Neural progenitor cell (in vitro differentiated cells): ENCODE measurements around the gene PDGFD. TPM values are rescaled to one million over a fixed set of nuclear protein-coding genes. Genes with fewer than 3 reads are reported as not detected.

Experiments used
- DNase-seq: peaks from one replicate; pipeline ENCODE4 v3.0.0-alpha.2; 2016; ENCODE audit warnings: low spot score
- H2AFZ ChIP-seq: fragments of 200-600 bp; sonication (generic); replicated peaks from 2 replicates; pipeline ENCODE4 v1.6.1; 2016; ENCODE audit warnings: antibody characterized with exemption
- H3F3A ChIP-seq: fragments of 200-600 bp; sonication (generic); 2 replicates; pipeline ENCODE4 v1.6.1; 2016; ENCODE audit warnings: antibody characterized with exemption, low read depth
- H3K27ac ChIP-seq: fragments of 200-600 bp; sonication (generic); 2 replicates; pipeline ENCODE4 v1.5.1; 2016; ENCODE audit warnings: mild to moderate bottlenecking
- H3K27me3 ChIP-seq: fragments of 200-600 bp; sonication (generic); 2 replicates; pipeline ENCODE4 v1.6.1; 2016; ENCODE audit warnings: mild to moderate bottlenecking, moderate library complexity
- H3K36me3 ChIP-seq: fragments of 200-600 bp; sonication (generic); 2 replicates; pipeline ENCODE4 v1.5.1; 2016
- H3K4me1 ChIP-seq: fragments of 200-600 bp; sonication (generic); 2 replicates; pipeline ENCODE4 v1.6.1; 2016; ENCODE audit warnings: mixed run types
- H3K4me2 ChIP-seq: fragments of 200-600 bp; sonication (generic); 2 replicates; pipeline ENCODE4 v1.6.1; 2016
- H3K4me3 ChIP-seq: fragments of 200-600 bp; sonication (generic); 2 replicates; pipeline ENCODE4 v1.5.1; 2016
- H3K79me2 ChIP-seq: fragments of 200-600 bp; sonication (generic); 2 replicates; pipeline ENCODE4 v1.6.1; 2016; ENCODE audit warnings: low read depth
- H3K9ac ChIP-seq: fragments of 200-600 bp; sonication (generic); 2 replicates; pipeline ENCODE4 v1.6.1; 2016
- H3K9me3 ChIP-seq: fragments of 200-600 bp; sonication (generic); 2 replicates; pipeline ENCODE4 v1.5.1; 2016; ENCODE audit warnings: low read depth
- H4K20me1 ChIP-seq: fragments of 200-600 bp; sonication (generic); 2 replicates; pipeline ENCODE4 v1.6.1; 2016; ENCODE audit warnings: low read depth
- H3K27ac Mint-ChIP-seq: 3 replicates; pipeline ENCODE4 v1.8.0; 2021; ENCODE audit warnings: mixed read lengths
- H3K27me3 Mint-ChIP-seq: 2 replicates; pipeline ENCODE4 v1.8.0; 2022; ENCODE audit warnings: low read depth, mild to moderate bottlenecking, inconsistent platforms, moderate library complexity, mixed read lengths; ENCODE audit not compliant: insufficient read depth
- H3K36me3 Mint-ChIP-seq: 3 replicates; pipeline ENCODE4 v1.8.0; 2021; ENCODE audit warnings: mixed read lengths
- H3K4me1 Mint-ChIP-seq: 3 replicates; pipeline ENCODE4 v1.8.0; 2021; ENCODE audit warnings: mixed read lengths
- H3K4me3 Mint-ChIP-seq: 3 replicates; pipeline ENCODE4 v1.8.0; 2021; ENCODE audit warnings: mild to moderate bottlenecking, moderate library complexity, mixed read lengths
- H3K9me3 Mint-ChIP-seq: 3 replicates; pipeline ENCODE4 v1.8.0; 2020; ENCODE audit warnings: mixed read lengths
- CTCF ChIP-seq: fragments of 200-600 bp; sonication (generic); IDR thresholded peaks from 2 replicates; pipeline ENCODE4 v1.5.1; 2017; ENCODE audit warnings: antibody characterized with exemption, mild to moderate bottlenecking
- EZH2 ChIP-seq: fragments of 200-600 bp; sonication (generic); IDR thresholded peaks from 2 replicates; pipeline ENCODE4 v1.6.1; 2017; ENCODE audit warnings: antibody characterized with exemption, mild to moderate bottlenecking, moderate library complexity
- EZH2phosphoT487 ChIP-seq: fragments of 200-600 bp; sonication (generic); IDR thresholded peaks from 2 replicates; pipeline ENCODE4 v1.6.1; 2017; ENCODE audit warnings: antibody characterized with exemption
- total RNA-seq: library from RNA; depleted of rRNA; stranded (reverse); fragments of >200 nt; gene quantifications from 2 replicates; pipeline ENCODE4 v1.2.3, GENCODE V29; 2015; ENCODE audit warnings: low replicate concordance

Gene PDGFD
- total RNA-seq, 1 donor from 2014 or later = 3.7 TPM

- no peaks in the 10 kb centered on the region for H3K36me3 ChIP-seq
- TF ChIP-seq EZH2phosphoT487 (no peak), CTCF (no peak)
- no peaks in the 10 kb centered on the region for H3K9me3 ChIP-seq
- no peak overlapping the region for H3K27ac ChIP-seq
- H3K9ac ChIP-seq = no peak overlapping the region
- H3K4me1 ChIP-seq = peaks cover 9% of the 10 kb centered on the region
- no peak overlapping the region for H3K4me2 ChIP-seq
- H3K79me2 ChIP-seq = no peaks in the 10 kb centered on the region
- Mint-ChIP-seq H3K27ac (no peak overlapping the region), H3K27me3 (peaks cover 2% of the 10 kb centered on the region), H3K9me3 (peaks cover 8% of the 10 kb centered on the region), H3K4me3 (no peak overlapping the region), H3K4me1 (peaks cover 26% of the 10 kb centered on the region), H3K36me3 (no peaks in the 10 kb centered on the region)
- no peaks in the 10 kb centered on the region for H4K20me1 ChIP-seq
- no peak overlapping the region for H3K4me3 ChIP-seq
- no peak overlapping the region for H2AFZ ChIP-seq
- DNase-seq = no peak
- no peaks in the 10 kb centered on the region for H3F3A ChIP-seq
- no peaks in the 10 kb centered on the region for H3K27me3 ChIP-seq
Measured at GRCh38 chr11:103961010-103961409, 202.9 kb downstream of the PDGFD start.

GRCh38 chr11:103960108-103960507, 203.8 kb downstream of the PDGFD start:
- no peak for DNase-seq
- H3K36me3 ChIP-seq = no peaks in the 10 kb centered on the region
- no peaks in the 10 kb centered on the region for H3K9me3 ChIP-seq
- peaks cover 9% of the 10 kb centered on the region for H3K4me1 ChIP-seq
- no peak overlapping the region for H3K4me2 ChIP-seq
- no peaks in the 10 kb centered on the region for H4K20me1 ChIP-seq
- H3K9ac ChIP-seq = no peak overlapping the region
- H3K79me2 ChIP-seq = no peaks in the 10 kb centered on the region
- Mint-ChIP-seq H3K4me1 (peaks cover 26% of the 10 kb centered on the region), H3K27me3 (peaks cover 2% of the 10 kb centered on the region), H3K27ac (no peak overlapping the region), H3K4me3 (no peak overlapping the region), H3K36me3 (no peaks in the 10 kb centered on the region), H3K9me3 (peaks cover 11% of the 10 kb centered on the region)
- H3K27ac ChIP-seq = no peak overlapping the region
- TF ChIP-seq CTCF = no peak
- TF ChIP-seq EZH2 = no peak
- H3K27me3 ChIP-seq = no peaks in the 10 kb centered on the region
- H3F3A ChIP-seq = no peaks in the 10 kb centered on the region
- no peak overlapping the region for H3K4me3 ChIP-seq
- H2AFZ ChIP-seq = no peak overlapping the region

DNA sequence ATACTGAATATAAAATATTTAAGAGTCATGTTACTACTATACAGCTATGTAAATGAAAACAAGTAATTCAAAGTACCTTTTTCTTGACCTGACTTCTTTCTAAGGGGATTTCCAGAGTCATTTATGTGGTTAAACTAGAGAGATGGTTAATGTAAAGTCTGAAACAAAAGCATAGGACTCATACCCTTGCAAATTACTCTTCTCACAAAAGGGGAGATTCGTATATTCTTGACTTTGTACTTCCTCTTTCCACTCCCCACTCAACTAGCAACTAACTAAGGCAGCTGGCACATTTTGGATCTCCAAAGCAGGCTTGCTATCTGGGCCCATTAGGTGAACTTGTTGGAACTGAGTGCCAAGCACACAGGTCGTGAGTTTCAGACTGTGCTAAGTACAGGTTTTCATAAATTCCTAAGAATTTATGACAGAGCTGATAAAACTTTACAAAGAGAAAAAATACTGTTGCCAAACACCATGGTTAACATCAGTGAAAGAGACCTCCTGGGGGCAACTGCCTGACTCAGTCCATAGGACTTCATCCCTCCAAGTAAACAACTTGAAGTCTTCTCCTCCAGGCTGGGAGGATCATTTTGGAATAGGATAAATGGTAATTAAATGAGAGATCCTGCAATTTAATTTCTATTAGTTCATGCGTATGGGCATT, 204.5 kb downstream of the PDGFD start:
- H4K20me1 ChIP-seq = no peaks in the 10 kb centered on the region
- H3K27ac Mint-ChIP-seq = no peak overlapping the region
- H3K4me1 ChIP-seq = peaks cover 9% of the 10 kb centered on the region
- no peak overlapping the region for H3K4me3 Mint-ChIP-seq
- no peaks in the 10 kb centered on the region for H3K27me3 ChIP-seq
- no peaks in the 10 kb centered on the region for H3K36me3 Mint-ChIP-seq
- no peak overlapping the region for H3K27ac ChIP-seq
- DNase-seq = no peak
- H3K27me3 Mint-ChIP-seq = peaks cover 2% of the 10 kb centered on the region
- H3K4me3 ChIP-seq = no peak overlapping the region
- H3K4me2 ChIP-seq = no peak overlapping the region
- peaks cover 11% of the 10 kb centered on the region for H3K9me3 Mint-ChIP-seq
- H3K4me1 Mint-ChIP-seq = peaks cover 26% of the 10 kb centered on the region
- no peak for TF ChIP-seq EZH2
- TF ChIP-seq CTCF = no peak
- TF ChIP-seq EZH2phosphoT487 = no peak
- no peaks in the 10 kb centered on the region for H3K36me3 ChIP-seq
- H3K79me2 ChIP-seq = no peaks in the 10 kb centered on the region
- no peak overlapping the region for H3K9ac ChIP-seq
- peaks cover 2% of the 10 kb centered on the region for H3F3A ChIP-seq
- no peaks in the 10 kb centered on the region for H3K9me3 ChIP-seq
- H2AFZ ChIP-seq = no peak overlapping the region
